ENCODE data around the gene EXD2. TPM values are rescaled to one million over a fixed set of nuclear protein-coding genes. Genes with fewer than 3 reads are reported as not detected.

Gene EXD2
- total and polyA plus RNA-seq, 2 of the 13 experiments (the other 11 are each of a cell fraction or from before 2014, with no cell fraction given) = 9.5 to 15.1 TPM

GRCh38 chr14:69153152-69153872, 38.0 kb upstream of the EXD2 start (continued):
- no peak for TF ChIP-seq PBX2 (CRISPR knock-in tag; IDR thresholded peaks at IDR 0.05)
- peak; percentile 52; the same call in 1 of the 2 replicates for TF ChIP-seq TFDP2 (CRISPR knock-in tag; IDR thresholded peaks at IDR 0.05)
- no peak for TF ChIP-seq TRIM22 (IDR thresholded peaks at IDR 0.05)
- TF ChIP-seq ZNF75D (CRISPR knock-in tag; IDR thresholded peaks at IDR 0.05; ENCODE audit: borderline replicate concordance) = no peak
- TF ChIP-seq CHCHD3 (CRISPR knock-in tag; IDR thresholded peaks at IDR 0.05) = no peak
- TF ChIP-seq DNMT3B (CRISPR knock-in tag; conservative IDR thresholded peaks at IDR 0.05) = no peak
- TF ChIP-seq PITX1 (CRISPR knock-in tag; IDR thresholded peaks at IDR 0.05) = no peak
- TF ChIP-seq HNRNPLL (IDR thresholded peaks at IDR 0.05; ENCODE audit: low read depth, low read length, poor library complexity, severe bottlenecking) = peak; percentile 98
- no peak for TF ChIP-seq ZNF577 (CRISPR knock-in tag; IDR thresholded peaks at IDR 0.05; ENCODE audit: borderline replicate concordance, low read depth)
- TF ChIP-seq TAF1 (CRISPR knock-in tag; IDR thresholded peaks at IDR 0.05) = peak; percentile 66; the same call in 1 of the 2 replicates
- no peak for TF ChIP-seq MIXL1 (CRISPR knock-in tag; IDR thresholded peaks at IDR 0.05)
- peak; percentile 57 for TF ChIP-seq TBX2 (CRISPR knock-in tag; IDR thresholded peaks at IDR 0.05; ENCODE audit: borderline replicate concordance)
- TF ChIP-seq ZBED4 (CRISPR knock-in tag; IDR thresholded peaks at IDR 0.05; ENCODE audit: borderline replicate concordance) = 0 out of 2 replicates have a peak, but pooled peaks have one; percentile 3
- no peak for TF ChIP-seq DZIP1 (CRISPR knock-in tag; IDR thresholded peaks at IDR 0.05)

Data from HepG2 (cell line).